Thyroid gland (tissue), 4 donors: ENCODE data around the gene LRFN2.

ENCODE experiments used
- CTCF ChIP-seq, 6 experiments: fragments of 200-600 bp in 3 of 6; fragments of 450-650 bp in 3 of 6; sonication (generic) in 3 of 6; IDR thresholded peaks; one replicate each; pipeline ENCODE4 v1.5.1; 2016 to 2019; ENCODE audit warnings: antibody characterized with exemption in 6 of 6, mild to moderate bottlenecking in 2 of 6, inconsistent platforms in 1 of 6, moderate library complexity in 1 of 6
- POLR2A ChIP-seq, 2 donors: fragments of 450-650 bp; IDR thresholded peaks; one replicate each; pipeline ENCODE4 v1.6.1; 2017; ENCODE audit warnings: antibody characterized with exemption in 2 of 2, mild to moderate bottlenecking in 2 of 2, moderate library complexity in 1 of 2

GRCh38 chr6:40387871-40388264, 199.3 kb downstream of the LRFN2 start:
- TF ChIP-seq CTCF (IDR thresholded peaks at IDR 0.05) = no peak
- TF ChIP-seq POLR2A (IDR thresholded peaks at IDR 0.05) = no peak
